GM12878 (cell line): ENCODE measurements around the gene MTX1. TPM values are rescaled to one million over a fixed set of nuclear protein-coding genes. Genes with fewer than 3 reads are reported as not detected.

Experiments used
- ATAC-seq: fragments of 200-7000 bp; cut with Tn5 transposase; 3 replicates; pipeline ENCODE4 v1.9.1; 2020; ENCODE audit warnings: mild to moderate bottlenecking, moderate library complexity
- BruUV-seq: library from RNA; stranded (reverse); fragments of 400-500 nt; replicated peaks from 2 replicates; lab custom pipeline; 2021; lab: Mats Ljungman, UMichigan
- CTCF ChIA-PET: fragments of 300-600 bp; sonication (Branson Sonifier 250); formaldehyde crosslinking; extraction: SDS; loops from one replicate; lab custom pipeline; 2021; ENCODE audit warnings: inconsistent platforms; lab: Yijun Ruan, JAX
- POLR2A ChIA-PET: fragments of 350-600 bp; formaldehyde crosslinking; extraction: SDS; loops from one replicate; lab custom pipeline; 2021; ENCODE audit warnings: inconsistent platforms; lab: Charles Lee
- RAD21 ChIA-PET: fragments of 300-600 bp; sonication (Branson Sonifier 250); formaldehyde crosslinking; loops from one replicate; lab custom pipeline; 2023; ENCODE audit warnings: antibody characterized with exemption; ENCODE audit not compliant: unreplicated experiment; lab: Charles Lee
- SMC1A ChIA-PET: fragments of 300-600 bp; sonication (Branson Sonifier 250); formaldehyde crosslinking; loops from one replicate; lab custom pipeline; 2023; ENCODE audit not compliant: unreplicated experiment, uncharacterized antibody; lab: Charles Lee
- DNase-seq: peaks from one replicate; pipeline ENCODE4 v3.0.0-alpha.2; 2011; ENCODE audit warnings: low read depth, low spot score
- FAIRE-seq: peaks from 3 replicates; lab custom pipeline; 2011; peaks lifted over from hg19 to GRCh38; lab: Jason Lieb, UNC
- H2AFZ ChIP-seq: 2 replicates; pipeline ENCODE4 v1.6.0; 2011; ENCODE audit warnings: low read depth, low read length, control low read depth; ENCODE audit not compliant: control insufficient read depth
- H3K27ac ChIP-seq: 2 replicates; pipeline ENCODE4 v1.5.1; 2011; ENCODE audit warnings: control low read depth; ENCODE audit not compliant: control insufficient read depth, insufficient read depth
- H3K27me3 ChIP-seq, 2 experiments: replicated peaks in 1 of 2; 2 replicates each; pipeline versions ENCODE4 v1.6.0 to v1.6.1; 2011; ENCODE audit warnings: low read length in 1 of 2; ENCODE audit not compliant: control insufficient read depth in 2 of 2, insufficient read depth in 2 of 2
- H3K36me3 ChIP-seq, 2 experiments: 2 replicates each; pipeline ENCODE4 v1.5.1; 2011; ENCODE audit warnings: low read length in 1 of 2; ENCODE audit not compliant: control insufficient read depth in 2 of 2, insufficient read depth in 2 of 2
- H3K4me1 ChIP-seq: 2 replicates; pipeline ENCODE4 v1.6.1; 2011; ENCODE audit warnings: mild to moderate bottlenecking, low read length, moderate library complexity, mixed read lengths; ENCODE audit not compliant: control insufficient read depth, insufficient read depth
- H3K4me2 ChIP-seq: 2 replicates; pipeline ENCODE4 v1.6.0; 2011; ENCODE audit warnings: control low read depth; ENCODE audit not compliant: control insufficient read depth, insufficient read depth
- H3K4me3 ChIP-seq: fragments of 200-600 bp; sonication (generic); 2 replicates; pipeline ENCODE4 v1.5.1; 2016
- H3K79me2 ChIP-seq: 2 replicates; pipeline ENCODE4 v1.6.0; 2011; ENCODE audit warnings: low read length; ENCODE audit not compliant: control insufficient read depth, insufficient read depth
- H3K9ac ChIP-seq: 2 replicates; pipeline ENCODE4 v1.8.0; 2011; ENCODE audit warnings: low read length, control low read depth, mixed read lengths; ENCODE audit not compliant: control insufficient read depth, insufficient read depth
- H3K9me3 ChIP-seq: replicated peaks from 3 replicates; pipeline ENCODE4 v1.5.1; 2011; ENCODE audit warnings: mild to moderate bottlenecking, low read length; ENCODE audit not compliant: control insufficient read depth, insufficient read depth
- H4K20me1 ChIP-seq: 2 replicates; pipeline ENCODE4 v1.6.0; 2011; ENCODE audit not compliant: control insufficient read depth, insufficient read depth
- CREM ChIP-seq: IDR thresholded peaks from 2 replicates; pipeline ENCODE4 v1.6.1; 2014; ENCODE audit warnings: antibody characterized with exemption, low read depth
- FOXK2 ChIP-seq: fragments of 450-650 bp; IDR thresholded peaks from 2 replicates; pipeline ENCODE4 v1.6.1; 2017; ENCODE audit warnings: mild to moderate bottlenecking, moderate library complexity
- GABPA ChIP-seq: IDR thresholded peaks from 2 replicates; pipeline ENCODE4 v1.6.1; 2014; ENCODE audit warnings: antibody characterized with exemption, low read depth, mild to moderate bottlenecking, inconsistent platforms
- MEF2B ChIP-seq: fragments of 450-650 bp; IDR thresholded peaks from 2 replicates; pipeline ENCODE4 v1.6.1; 2018; ENCODE audit warnings: mild to moderate bottlenecking, moderate library complexity; ENCODE audit not compliant: partially characterized antibody, poor library complexity, severe bottlenecking
- MTA3 ChIP-seq: IDR thresholded peaks from 2 replicates; pipeline ENCODE4 v1.6.1; 2012; ENCODE audit warnings: low read length, inconsistent platforms, borderline replicate concordance
- MXI1 ChIP-seq: fragments of 150-350 bp; IDR thresholded peaks from 2 replicates; pipeline ENCODE4 v1.6.1; 2011; ENCODE audit warnings: low read depth, mild to moderate bottlenecking, inconsistent platforms, low read length, improper control_type of control experiment
- NFIC ChIP-seq: IDR thresholded peaks from 2 replicates; pipeline ENCODE4 v1.6.1; 2012; ENCODE audit warnings: low read depth, mild to moderate bottlenecking, inconsistent platforms, low read length, moderate library complexity
- SIX5 ChIP-seq: IDR thresholded peaks from 2 replicates; pipeline ENCODE4 v1.6.1; 2011; ENCODE audit warnings: mild to moderate bottlenecking, low read depth, low read length, moderate library complexity; ENCODE audit not compliant: severe bottlenecking
- TCF3 ChIP-seq: IDR thresholded peaks from 2 replicates; pipeline ENCODE4 v1.6.1; 2012; ENCODE audit warnings: low read depth, mild to moderate bottlenecking, low read length, borderline replicate concordance; ENCODE audit not compliant: insufficient read depth
- ZBTB4 ChIP-seq: fragments of 450-650 bp; formaldehyde crosslinking; IDR thresholded peaks from 2 replicates; pipeline ENCODE4 v1.4.0; 2022; ENCODE audit warnings: mild to moderate bottlenecking, moderate library complexity
- ZNF24 ChIP-seq: fragments of 450-650 bp; IDR thresholded peaks from 2 replicates; pipeline ENCODE4 v1.6.1; 2017; ENCODE audit warnings: antibody characterized with exemption, mild to moderate bottlenecking
- ZZZ3 ChIP-seq: IDR thresholded peaks from 2 replicates; pipeline ENCODE4 v1.6.1; 2011; ENCODE audit warnings: low read depth; ENCODE audit not compliant: control insufficient read depth, insufficient read length
- WGBS: methylation state at CpG from one replicate; pipeline ENCODE4 v1.1.6; 2016; ENCODE audit warnings: low lambda C conversion rate; ENCODE audit not compliant: insufficient replicate concordance, insufficient coverage; ENCODE audit errors: missing lambda C conversion rate; 5-methylcytosine and 5-hydroxymethylcytosine counted together
- in situ Hi-C: fragments of 300-500 bp; cut with MboI; formaldehyde crosslinking; loops from 9 replicates; pipeline ENCODE4 v1.14.3; 2018; ENCODE audit warnings: mixed read lengths
- intact Hi-C: fragments of 100-400 bp; cut with micrococcal nuclease; formaldehyde crosslinking; loops from one replicate; pipeline ENCODE4 v1.14.2; 2022; ENCODE audit not compliant: unreplicated experiment
- polyA plus RNA-seq, 11 experiments: library from polyadenylated mRNA; depleted of rRNA in 4 of 11; unstranded in 6 of 11; stranded (reverse) in 5 of 11; fragments of >200 nt; fragmentation: Nextera tagmentation in 4 of 11; fragmentation: Illumina TruSeq in 1 of 11; extraction: Ambion mirVana in 4 of 11; extraction: Trizol in 1 of 11; gene quantifications; 1 replicate in 1 of 11; 2 replicates in 10 of 11; pipeline versions ENCODE4 v1.2.1 to v1.2.3, GENCODE V29; 2011 to 2016; ENCODE audit warnings: inconsistent platforms in 2 of 11, missing spikeins in 2 of 11, low read depth in 1 of 11
- total RNA-seq, 4 experiments: library from RNA; depleted of rRNA in 3 of 4; stranded (reverse); fragments of >200 nt in 3 of 4; fragmentation: Illumina TruSeq in 1 of 4; extraction: Trizol in 1 of 4; gene quantifications; 2 replicates each; pipeline versions ENCODE4 v1.2.1 to v1.2.3, GENCODE V29; 2013 to 2021
- TF ChIP-seq, protein P1 (sequence below), 3 experiments: IDR thresholded peaks in 2 of 3; conservative IDR thresholded peaks in 1 of 3; 2 replicates each; pipeline ENCODE4 v1.5.1; 2011; ENCODE audit warnings: low read depth in 3 of 3, low read length in 3 of 3, mild to moderate bottlenecking in 3 of 3, control low read depth in 2 of 3, moderate library complexity in 2 of 3, inconsistent platforms in 1 of 3, mixed read lengths in 1 of 3; ENCODE audit not compliant: control insufficient read depth in 2 of 3, insufficient read depth in 1 of 3; ENCODE audit errors: extremely low read depth in 1 of 3
- TF ChIP-seq, protein P2 (sequence below): fragments of 450-650 bp; conservative IDR thresholded peaks from 2 replicates; pipeline ENCODE4 v1.6.1; 2017; ENCODE audit warnings: mild to moderate bottlenecking, moderate library complexity

MTX1 gene
- total and polyA plus RNA-seq, 10 of the 15 experiments (the other 5 are each of a cell fraction or from before 2014, with no cell fraction given), result 15.8 to 92.0 (median 49.1) TPM

GRCh38 chr1:155197901-155198546 is 10.5 kb upstream of the MTX1 start:
- no peaks in the 10 kb centered on the region for H3K36me3 ChIP-seq
- ChIA-PET POLR2A (no interaction called here), SMC1A (no interaction called here)
- H3K27me3 ChIP-seq, result no peaks in the 10 kb centered on the region; a peak in 1 of 4 replicates
- WGBS, result 81% methylated on average over 15 of the region's 15 CpGs
- intact Hi-C loops (no loop called here), in situ Hi-C loops (no loop called here)
- no peak overlapping the region for H3K27ac ChIP-seq
- no peak for ATAC-seq
- H3K4me3 ChIP-seq, result no peak overlapping the region
- H3K9me3 ChIP-seq, result no peaks in the 10 kb centered on the region
- H3K4me2 ChIP-seq, result no peak overlapping the region
- peaks cover 14% of the 10 kb centered on the region for H3K4me1 ChIP-seq
- no peak for TF ChIP-seq GABPA
- no peak for TF ChIP-seq MTA3
- no peak for TF ChIP-seq NFIC
- no peak for TF ChIP-seq TCF3
- TF ChIP-seq FOXK2, result no peak
- TF ChIP-seq CREM, result no peak
- no peak for TF ChIP-seq ZZZ3
- TF ChIP-seq, protein P1, sequence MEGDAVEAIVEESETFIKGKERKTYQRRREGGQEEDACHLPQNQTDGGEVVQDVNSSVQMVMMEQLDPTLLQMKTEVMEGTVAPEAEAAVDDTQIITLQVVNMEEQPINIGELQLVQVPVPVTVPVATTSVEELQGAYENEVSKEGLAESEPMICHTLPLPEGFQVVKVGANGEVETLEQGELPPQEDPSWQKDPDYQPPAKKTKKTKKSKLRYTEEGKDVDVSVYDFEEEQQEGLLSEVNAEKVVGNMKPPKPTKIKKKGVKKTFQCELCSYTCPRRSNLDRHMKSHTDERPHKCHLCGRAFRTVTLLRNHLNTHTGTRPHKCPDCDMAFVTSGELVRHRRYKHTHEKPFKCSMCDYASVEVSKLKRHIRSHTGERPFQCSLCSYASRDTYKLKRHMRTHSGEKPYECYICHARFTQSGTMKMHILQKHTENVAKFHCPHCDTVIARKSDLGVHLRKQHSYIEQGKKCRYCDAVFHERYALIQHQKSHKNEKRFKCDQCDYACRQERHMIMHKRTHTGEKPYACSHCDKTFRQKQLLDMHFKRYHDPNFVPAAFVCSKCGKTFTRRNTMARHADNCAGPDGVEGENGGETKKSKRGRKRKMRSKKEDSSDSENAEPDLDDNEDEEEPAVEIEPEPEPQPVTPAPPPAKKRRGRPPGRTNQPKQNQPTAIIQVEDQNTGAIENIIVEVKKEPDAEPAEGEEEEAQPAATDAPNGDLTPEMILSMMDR (IDR thresholded peaks at IDR 0.05 in 2 of 3, conservative IDR thresholded peaks at IDR 0.05 in 1 of 3; ENCODE audit: control insufficient read depth in 2 of 3, extremely low read depth in 1 of 3, insufficient read depth in 1 of 3, low read depth in 3 of 3, low read length in 3 of 3), result no peak
- no peak for TF ChIP-seq MXI1
- no peak for TF ChIP-seq ZBTB4 (CRISPR knock-in tag)
- TF ChIP-seq, protein P2, sequence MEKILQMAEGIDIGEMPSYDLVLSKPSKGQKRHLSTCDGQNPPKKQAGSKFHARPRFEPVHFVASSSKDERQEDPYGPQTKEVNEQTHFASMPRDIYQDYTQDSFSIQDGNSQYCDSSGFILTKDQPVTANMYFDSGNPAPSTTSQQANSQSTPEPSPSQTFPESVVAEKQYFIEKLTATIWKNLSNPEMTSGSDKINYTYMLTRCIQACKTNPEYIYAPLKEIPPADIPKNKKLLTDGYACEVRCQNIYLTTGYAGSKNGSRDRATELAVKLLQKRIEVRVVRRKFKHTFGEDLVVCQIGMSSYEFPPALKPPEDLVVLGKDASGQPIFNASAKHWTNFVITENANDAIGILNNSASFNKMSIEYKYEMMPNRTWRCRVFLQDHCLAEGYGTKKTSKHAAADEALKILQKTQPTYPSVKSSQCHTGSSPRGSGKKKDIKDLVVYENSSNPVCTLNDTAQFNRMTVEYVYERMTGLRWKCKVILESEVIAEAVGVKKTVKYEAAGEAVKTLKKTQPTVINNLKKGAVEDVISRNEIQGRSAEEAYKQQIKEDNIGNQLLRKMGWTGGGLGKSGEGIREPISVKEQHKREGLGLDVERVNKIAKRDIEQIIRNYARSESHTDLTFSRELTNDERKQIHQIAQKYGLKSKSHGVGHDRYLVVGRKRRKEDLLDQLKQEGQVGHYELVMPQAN, result no peak
- TF ChIP-seq SIX5, result no peak
- no peak for TF ChIP-seq MEF2B
- TF ChIP-seq ZNF24, result no peak
- TF ChIP-seq, all 136 proteins: peak for 0
- Histone ChIP-seq H4K20me1 (no peaks in the 10 kb centered on the region), H3K9ac (no peak overlapping the region), H3K79me2 (no peaks in the 10 kb centered on the region), H2AFZ (no peak overlapping the region)
- no peak for DNase-seq
- no peak for FAIRE-seq
- BruUV-seq, result no TSS peak
- CTCF ChIA-PET, result interaction anchor here (1.2 kb wide), 1 partner anchor 25 kb away, joined by 4 read pairs; the partner anchor contains the start of gene KRTCAP2
- RAD21 ChIA-PET, result no interaction called here
